NB4 (cell line): ENCODE measurements around the gene FBXO31.

Source experiments
- CTCF ChIP-seq: IDR thresholded peaks from one replicate; pipeline ENCODE4 v1.5.1; 2012; ENCODE audit warnings: low read depth, low read length
- MAX ChIP-seq: IDR thresholded peaks from 2 replicates; pipeline ENCODE4 v1.6.1; 2011; ENCODE audit warnings: low read depth, low read length
- MYC ChIP-seq: IDR thresholded peaks from 2 replicates; pipeline ENCODE4 v1.6.1; 2011; ENCODE audit warnings: low read depth, low read length
- POLR2A ChIP-seq: IDR thresholded peaks from 2 replicates; pipeline ENCODE4 v1.6.1; 2011; ENCODE audit warnings: mild to moderate bottlenecking; ENCODE audit not compliant: insufficient read length; ENCODE audit errors: extremely low read depth

- no peak for TF ChIP-seq CTCF
- TF ChIP-seq POLR2A, result no peak
- no peak for TF ChIP-seq MYC
- no peak for TF ChIP-seq MAX
Measured at GRCh38 chr16:87326151-87326571, 57.4 kb downstream of the FBXO31 start.
